CD14-positive monocyte (primary cell): ENCODE measurements around the gene FHIT. TPM values are rescaled to one million over a fixed set of nuclear protein-coding genes. Genes with fewer than 3 reads are reported as not detected.

Source experiments
- DNase-seq, 3 donors: peaks; one replicate each; pipeline ENCODE4 v3.0.0-alpha.2; 2011 to 2022
- H2AFZ ChIP-seq: 2 replicates; pipeline ENCODE4 v1.6.0; 2012; ENCODE audit warnings: mild to moderate bottlenecking, low read depth, low read length, inconsistent platforms; ENCODE audit not compliant: insufficient read depth, poor library complexity, severe bottlenecking
- H3K27ac ChIP-seq, 2 donors: 1 replicate in 1 of 2; 2 replicates in 1 of 2; pipeline ENCODE4 v1.5.1; 2012 to 2013; ENCODE audit warnings: low read length in 2 of 2, control low read depth in 1 of 2, inconsistent platforms in 1 of 2, low read depth in 1 of 2, mild to moderate bottlenecking in 1 of 2
- H3K27me3 ChIP-seq, 2 donors: one replicate each; pipeline versions ENCODE4 v1.6.0 to v1.6.1; 2011 to 2013; ENCODE audit warnings: low read length in 2 of 2; ENCODE audit not compliant: control insufficient read depth in 2 of 2, insufficient read depth in 2 of 2
- H3K36me3 ChIP-seq, 2 donors: replicated peaks in 1 of 2; 1 replicate in 1 of 2; 2 replicates in 1 of 2; pipeline versions ENCODE4 v1.5.1 to v1.6.1; 2012 to 2013; ENCODE audit warnings: low read length in 2 of 2, control low read depth in 1 of 2, inconsistent platforms in 1 of 2, mild to moderate bottlenecking in 1 of 2; ENCODE audit not compliant: insufficient read depth in 2 of 2, control insufficient read depth in 1 of 2
- H3K4me1 ChIP-seq, 2 donors: 1 replicate in 1 of 2; 2 replicates in 1 of 2; pipeline versions ENCODE4 v1.5.1 to v1.6.1; 2012 to 2013; ENCODE audit warnings: low read length in 2 of 2, control low read depth in 1 of 2, inconsistent platforms in 1 of 2, mild to moderate bottlenecking in 1 of 2, moderate library complexity in 1 of 2; ENCODE audit not compliant: insufficient read depth in 2 of 2, control insufficient read depth in 1 of 2
- H3K4me2 ChIP-seq: replicated peaks from 2 replicates; pipeline ENCODE3; 2012; ENCODE audit warnings: low read length, moderate library complexity, mild to moderate bottlenecking; ENCODE audit not compliant: poor library complexity, severe bottlenecking; ENCODE audit errors: extremely low read depth
- H3K4me3 ChIP-seq, 3 experiments: fragments of 200-600 bp in 1 of 3; sonication (generic) in 1 of 3; replicated peaks in 1 of 3; 1 replicate in 2 of 3; 2 replicates in 1 of 3; pipeline ENCODE4 v1.5.1; 2011 to 2013; ENCODE audit warnings: low read length in 3 of 3, mild to moderate bottlenecking in 3 of 3, control low read depth in 2 of 3, low read depth in 2 of 3, inconsistent platforms in 1 of 3, moderate library complexity in 1 of 3
- H3K79me2 ChIP-seq: 2 replicates; pipeline ENCODE4 v1.6.0; 2012; ENCODE audit warnings: mild to moderate bottlenecking, control low read depth, inconsistent platforms, low read length, moderate library complexity; ENCODE audit not compliant: insufficient read depth
- H3K9ac ChIP-seq: 2 replicates; pipeline ENCODE4 v1.6.0; 2017; ENCODE audit warnings: low read length, mild to moderate bottlenecking; ENCODE audit not compliant: insufficient read depth, poor library complexity, severe bottlenecking
- H3K9me3 ChIP-seq, 2 donors: replicated peaks in 1 of 2; 1 replicate in 1 of 2; 2 replicates in 1 of 2; pipeline versions ENCODE4 v1.5.1 to v1.6.1; 2012 to 2013; ENCODE audit warnings: low read length in 2 of 2, control low read depth in 1 of 2; ENCODE audit not compliant: control insufficient read depth in 1 of 2, insufficient read depth in 1 of 2
- H4K20me1 ChIP-seq: 2 replicates; pipeline ENCODE4 v1.6.0; 2012; ENCODE audit warnings: mild to moderate bottlenecking, low read length, control low read depth, moderate library complexity; ENCODE audit not compliant: insufficient read depth
- H3K27ac Mint-ChIP-seq, 7 donors: one replicate each; pipeline ENCODE4 v1.8.0; 2020; ENCODE audit warnings: mild to moderate bottlenecking in 7 of 7, mixed read lengths in 7 of 7, moderate library complexity in 6 of 7, inconsistent platforms in 2 of 7
- H3K27me3 Mint-ChIP-seq, 3 donors: one replicate each; pipeline ENCODE4 v1.8.0; 2021 to 2022; ENCODE audit warnings: low read depth in 3 of 3, mild to moderate bottlenecking in 3 of 3, mixed read lengths in 3 of 3, moderate library complexity in 3 of 3, inconsistent platforms in 1 of 3
- H3K36me3 Mint-ChIP-seq, 2 donors: one replicate each; pipeline ENCODE4 v1.8.0; 2020; ENCODE audit warnings: mixed read lengths in 2 of 2, inconsistent platforms in 1 of 2, mild to moderate bottlenecking in 1 of 2
- H3K4me1 Mint-ChIP-seq: one replicate; pipeline ENCODE4 v1.8.0; 2020; ENCODE audit warnings: mild to moderate bottlenecking, mixed read lengths
- H3K4me3 Mint-ChIP-seq, 2 donors: one replicate each; pipeline ENCODE4 v1.8.0; 2020; ENCODE audit warnings: mild to moderate bottlenecking in 2 of 2, mixed read lengths in 2 of 2, moderate library complexity in 1 of 2
- H3K9me3 Mint-ChIP-seq, 7 donors: one replicate each; pipeline ENCODE4 v1.8.0; 2020 to 2022; ENCODE audit warnings: mixed read lengths in 7 of 7, mild to moderate bottlenecking in 6 of 7, moderate library complexity in 6 of 7, inconsistent platforms in 2 of 7
- CTCF ChIP-seq: fragments of 200-600 bp; IDR thresholded peaks from one replicate; pipeline ENCODE4 v1.8.0; 2022; ENCODE audit warnings: antibody characterized with exemption, mild to moderate bottlenecking
- WGBS: methylation state at CpG from one replicate; pipeline ENCODE4 v1.1.5; 2013; ENCODE audit warnings: missing lambda C conversion rate; ENCODE audit not compliant: insufficient coverage; 5-methylcytosine and 5-hydroxymethylcytosine counted together
- intact Hi-C, 2 donors: fragments of 100-400 bp; cut with micrococcal nuclease; formaldehyde crosslinking; loops; one replicate each; pipeline versions ENCODE4 v1.15.0 to v1.15.1; 2023
- polyA plus RNA-seq, 3 donors: library from polyadenylated mRNA; depleted of rRNA in 1 of 3; unstranded in 2 of 3; stranded (reverse) in 1 of 3; fragments of 300-500 nt in 2 of 3; fragments of >200 nt in 1 of 3; fragmentation: Illumina TruSeq in 2 of 3; gene quantifications; 1 replicate in 2 of 3; 2 replicates in 1 of 3; pipeline ENCODE4 v1.2.3, GENCODE V29; 2012 to 2021

Gene FHIT
- polyA plus RNA-seq, 3 donors: 1.7 to 3.4 (median 3.2) TPM

- no peak for TF ChIP-seq CTCF
- peaks cover 6% of the 10 kb centered on the region for H3K4me1 Mint-ChIP-seq
- no peak overlapping the region for H3K4me3 ChIP-seq
- H3K36me3 ChIP-seq: no peaks in the 10 kb centered on the region
- no peak overlapping the region for H3K27ac Mint-ChIP-seq
- no peak overlapping the region for H2AFZ ChIP-seq
- no peak overlapping the region for H3K9ac ChIP-seq
- no peak overlapping the region for H3K27ac ChIP-seq
- peaks cover 0 to 6% of the 10 kb centered on the region in 2 donors for H3K4me1 ChIP-seq
- no peaks in the 10 kb centered on the region for H3K79me2 ChIP-seq
- intact Hi-C loops: no loop called here
- H3K4me3 Mint-ChIP-seq: no peak overlapping the region
- no peak overlapping the region for H3K4me2 ChIP-seq
- H3K36me3 Mint-ChIP-seq: no peaks in the 10 kb centered on the region
- H3K9me3 Mint-ChIP-seq: peaks cover 0 to 13% (median 4%) of the 10 kb centered on the region in 7 donors
- H3K27me3 ChIP-seq: no peaks in the 10 kb centered on the region
- H3K27me3 Mint-ChIP-seq: peaks cover 0 to 2% (median 0%) of the 10 kb centered on the region in 3 donors
- no peak for DNase-seq
- peaks cover 0 to 3% of the 10 kb centered on the region in 2 donors for H3K9me3 ChIP-seq
- H4K20me1 ChIP-seq: no peaks in the 10 kb centered on the region
- WGBS: 93% methylated on average over 3 of the region's 6 CpGs
Measured at GRCh38 chr3:59862686-59863085, 1388.6 kb downstream of the FHIT start.

- Histone ChIP-seq H3K9me3 (no peaks in the 10 kb centered on the region), H3K27me3 (no peaks in the 10 kb centered on the region), H3K27ac (no peak overlapping the region), H4K20me1 (no peaks in the 10 kb centered on the region), H3K79me2 (no peaks in the 10 kb centered on the region), H3K36me3 (no peaks in the 10 kb centered on the region), H3K9ac (no peak overlapping the region), H3K4me2 (no peak overlapping the region), H3K4me1 (no peaks in the 10 kb centered on the region), H3K4me3 (no peak overlapping the region), H2AFZ (no peak overlapping the region)
- Mint-ChIP-seq H3K4me3 (no peak overlapping the region), H3K4me1 (peaks cover 2% of the 10 kb centered on the region), H3K27me3 (peaks cover 0 to 4% (median 0%) of the 10 kb centered on the region in 3 donors), H3K9me3 (peaks cover 0 to 5% (median 3%) of the 10 kb centered on the region in 7 donors), H3K27ac (no peak overlapping the region), H3K36me3 (no peaks in the 10 kb centered on the region)
- WGBS: no CpG with 5 or more reads among the region's 7 CpGs
- peak; percentile 51 to 75 (median 70) for DNase-seq
- intact Hi-C loops: loop anchor here (5.0 to 10.0 kb wide), 3 partner anchors 280 to 1213 kb away; no protein-coding TSS in a partner anchor
- TF ChIP-seq CTCF: peak; percentile 87
Measured at GRCh38 chr3:59857589-59858346, 1393.5 kb downstream of the FHIT start.
